NB4 (cell line): ENCODE measurements around the gene RGS3.

Experiments used
- POLR2A ChIP-seq: IDR thresholded peaks from 2 replicates; pipeline ENCODE4 v1.6.1; 2011; ENCODE audit warnings: mild to moderate bottlenecking; ENCODE audit not compliant: insufficient read length; ENCODE audit errors: extremely low read depth
- TF ChIP-seq, protein P1 (sequence below): IDR thresholded peaks from one replicate; pipeline ENCODE4 v1.5.1; 2012; ENCODE audit warnings: low read depth, low read length

DNA sequence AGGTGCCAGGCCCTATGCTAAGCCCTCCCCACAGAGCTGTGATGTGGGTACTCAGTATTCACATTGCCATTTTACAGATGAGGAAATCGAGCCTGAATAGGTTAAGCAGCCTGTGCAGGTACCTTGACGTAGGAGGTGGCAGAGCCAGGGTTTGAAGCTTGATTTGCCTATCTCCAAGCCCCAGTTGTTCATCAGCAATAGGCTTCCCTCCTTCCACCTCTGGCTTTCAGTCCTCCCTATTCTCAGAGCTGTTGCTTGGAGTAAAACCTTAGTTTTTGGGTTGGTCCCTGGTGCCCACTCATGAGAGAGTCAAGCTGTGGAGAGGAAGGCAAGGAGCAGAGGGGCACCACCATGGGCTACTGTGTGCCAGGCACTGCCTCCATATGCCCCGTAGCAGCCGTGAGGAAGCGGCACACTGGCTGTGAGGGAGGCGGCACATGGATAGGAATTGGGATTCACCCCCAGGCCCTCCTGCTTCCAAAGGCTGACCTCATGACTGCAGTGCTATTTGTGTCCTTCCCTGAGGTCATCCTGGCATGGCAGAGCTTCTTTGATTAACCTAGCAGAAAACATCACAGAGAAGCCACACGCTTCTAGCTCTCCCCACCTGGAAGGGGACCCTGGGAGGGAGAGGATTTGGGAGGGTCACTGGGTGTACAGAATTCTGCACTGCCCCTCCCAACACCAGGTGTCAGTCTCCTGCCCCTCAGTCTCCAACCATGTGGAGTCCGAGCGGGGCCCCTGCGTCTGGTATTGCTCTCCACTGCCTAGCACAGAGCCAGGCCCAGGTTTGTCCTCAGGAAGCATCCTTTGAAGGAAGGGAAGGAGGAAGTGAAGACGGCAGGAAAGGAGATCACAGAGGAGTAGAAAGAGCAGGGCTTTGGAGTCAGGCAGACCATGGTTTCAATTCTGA is 109.8 kb downstream of the RGS3 start:
- no peak for TF ChIP-seq POLR2A
- TF ChIP-seq, protein P1, sequence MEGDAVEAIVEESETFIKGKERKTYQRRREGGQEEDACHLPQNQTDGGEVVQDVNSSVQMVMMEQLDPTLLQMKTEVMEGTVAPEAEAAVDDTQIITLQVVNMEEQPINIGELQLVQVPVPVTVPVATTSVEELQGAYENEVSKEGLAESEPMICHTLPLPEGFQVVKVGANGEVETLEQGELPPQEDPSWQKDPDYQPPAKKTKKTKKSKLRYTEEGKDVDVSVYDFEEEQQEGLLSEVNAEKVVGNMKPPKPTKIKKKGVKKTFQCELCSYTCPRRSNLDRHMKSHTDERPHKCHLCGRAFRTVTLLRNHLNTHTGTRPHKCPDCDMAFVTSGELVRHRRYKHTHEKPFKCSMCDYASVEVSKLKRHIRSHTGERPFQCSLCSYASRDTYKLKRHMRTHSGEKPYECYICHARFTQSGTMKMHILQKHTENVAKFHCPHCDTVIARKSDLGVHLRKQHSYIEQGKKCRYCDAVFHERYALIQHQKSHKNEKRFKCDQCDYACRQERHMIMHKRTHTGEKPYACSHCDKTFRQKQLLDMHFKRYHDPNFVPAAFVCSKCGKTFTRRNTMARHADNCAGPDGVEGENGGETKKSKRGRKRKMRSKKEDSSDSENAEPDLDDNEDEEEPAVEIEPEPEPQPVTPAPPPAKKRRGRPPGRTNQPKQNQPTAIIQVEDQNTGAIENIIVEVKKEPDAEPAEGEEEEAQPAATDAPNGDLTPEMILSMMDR: no peak
